GM19238 (cell line): ENCODE results near the gene WAS.

Experiments used
- DNase-seq: peaks from one replicate; pipeline ENCODE4 v3.0.0; 2011; ENCODE audit warnings: low spot score; ENCODE audit not compliant: insufficient read length

WAS gene

DNA sequence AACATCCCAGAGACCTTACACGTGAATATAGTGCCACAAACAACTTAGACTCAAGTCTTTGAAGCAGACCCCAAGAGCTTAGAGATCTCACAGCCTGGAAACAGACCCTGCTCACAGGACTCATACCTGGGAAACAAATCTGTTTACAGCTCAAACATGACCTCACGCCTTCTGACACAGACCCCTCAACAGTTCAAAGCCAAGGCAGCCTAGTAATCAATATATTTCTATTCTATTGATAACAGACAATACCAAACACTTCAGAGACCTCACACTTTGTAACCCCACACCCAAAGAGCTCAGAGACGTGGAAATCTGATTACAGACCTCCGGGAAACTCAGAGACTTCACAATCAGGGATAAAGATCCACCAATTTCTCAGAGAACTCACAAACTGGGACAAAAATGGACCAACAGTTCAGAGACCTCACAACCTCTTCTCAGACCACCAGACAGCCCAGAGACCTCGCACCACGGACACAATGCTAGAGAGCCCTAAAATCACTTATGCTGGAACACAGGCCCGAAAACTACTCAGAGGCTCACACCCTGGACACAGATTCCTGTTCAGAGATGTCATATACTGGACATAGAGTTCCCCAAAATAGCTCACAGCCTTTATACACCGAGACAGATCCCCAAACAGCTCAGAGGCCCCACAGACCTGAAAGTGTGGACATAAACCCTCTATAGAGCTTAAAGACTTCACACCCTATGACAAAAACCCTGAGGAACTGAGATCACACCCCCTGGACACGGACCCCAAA lies 27.7 kb downstream of the WAS start:
- no peak for DNase-seq

DNA sequence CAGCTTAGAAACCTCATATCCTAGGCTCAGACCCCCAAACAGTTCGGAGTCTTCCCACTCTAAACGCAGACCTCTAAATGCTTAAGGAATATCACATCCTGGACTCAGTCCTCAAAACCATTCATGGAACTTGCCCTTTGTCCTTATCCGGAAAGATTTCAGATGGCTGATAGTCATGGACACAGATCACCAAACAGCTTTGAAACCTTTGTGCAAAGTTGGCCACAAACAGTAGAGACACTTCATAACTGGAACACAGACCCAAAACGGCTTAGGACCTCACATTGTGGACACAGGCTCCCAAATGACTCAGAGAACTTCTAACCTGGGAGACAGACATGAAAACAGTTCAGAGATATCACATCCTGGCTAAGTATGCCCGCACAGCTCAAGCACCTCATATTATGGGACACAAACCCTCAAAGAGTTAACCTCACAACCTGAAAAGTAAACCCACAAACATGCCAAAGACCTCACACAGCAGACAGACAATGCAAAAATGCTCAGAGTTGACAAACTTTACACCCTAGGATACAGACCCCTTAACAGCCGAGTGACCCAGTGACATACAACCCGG lies 28.4 kb downstream of the WAS start:
- no peak for DNase-seq

DNA sequence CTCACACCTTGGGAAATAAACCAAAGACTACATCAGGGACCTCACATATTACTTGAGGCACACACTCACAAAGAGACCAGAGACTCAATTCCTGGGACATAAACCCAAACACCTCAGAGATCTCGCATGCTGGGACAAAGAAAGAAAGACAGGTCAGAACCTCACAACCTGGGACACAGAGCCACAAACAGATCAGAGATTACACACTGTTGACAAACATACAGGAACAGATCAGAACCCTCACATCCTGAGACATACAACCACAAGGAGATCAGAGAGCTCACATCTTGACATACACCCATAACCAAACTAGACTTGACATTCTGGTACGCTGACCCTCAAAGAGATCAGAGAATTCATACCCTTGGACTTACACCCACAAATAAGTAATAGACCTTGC lies 30.2 kb downstream of the WAS start:
- no peak for DNase-seq

DNA sequence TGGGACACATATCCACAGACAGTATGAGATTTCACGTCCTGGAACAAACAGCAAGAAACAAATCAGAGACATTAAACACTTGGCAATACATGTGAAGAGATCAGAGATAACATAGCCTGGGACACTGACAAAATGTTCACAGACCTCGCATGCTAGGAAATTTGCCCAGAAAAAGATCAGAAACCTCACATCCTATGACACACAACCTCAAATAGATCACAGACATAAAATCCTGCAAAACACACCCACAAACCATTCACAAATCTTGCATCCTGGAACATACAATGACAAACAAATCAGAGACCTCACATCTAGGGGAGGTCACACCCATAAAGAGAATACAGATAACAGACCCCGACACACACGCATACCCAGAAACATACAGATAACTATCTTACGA lies 31.0 kb downstream of the WAS start:
- DNase-seq, result no peak

DNA sequence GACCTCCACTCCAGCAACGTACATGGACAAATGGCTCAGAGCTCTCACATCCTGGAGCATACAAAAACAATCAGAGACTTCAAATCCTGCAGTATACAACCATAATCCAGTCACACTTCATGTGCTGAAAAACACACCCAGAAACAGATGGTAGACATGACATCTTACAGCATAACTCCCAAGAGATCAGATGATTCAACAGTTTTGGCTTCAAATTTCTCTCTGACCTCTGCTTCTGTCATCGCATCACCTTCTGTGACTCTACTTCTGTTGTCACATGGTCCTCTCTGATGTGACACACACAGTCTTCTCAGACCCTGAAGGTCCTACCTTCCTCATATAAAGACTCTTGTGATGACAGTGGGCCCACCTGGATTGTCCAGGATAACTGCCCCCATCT lies 31.5 kb downstream of the WAS start:
- DNase-seq, result no peak

DNA sequence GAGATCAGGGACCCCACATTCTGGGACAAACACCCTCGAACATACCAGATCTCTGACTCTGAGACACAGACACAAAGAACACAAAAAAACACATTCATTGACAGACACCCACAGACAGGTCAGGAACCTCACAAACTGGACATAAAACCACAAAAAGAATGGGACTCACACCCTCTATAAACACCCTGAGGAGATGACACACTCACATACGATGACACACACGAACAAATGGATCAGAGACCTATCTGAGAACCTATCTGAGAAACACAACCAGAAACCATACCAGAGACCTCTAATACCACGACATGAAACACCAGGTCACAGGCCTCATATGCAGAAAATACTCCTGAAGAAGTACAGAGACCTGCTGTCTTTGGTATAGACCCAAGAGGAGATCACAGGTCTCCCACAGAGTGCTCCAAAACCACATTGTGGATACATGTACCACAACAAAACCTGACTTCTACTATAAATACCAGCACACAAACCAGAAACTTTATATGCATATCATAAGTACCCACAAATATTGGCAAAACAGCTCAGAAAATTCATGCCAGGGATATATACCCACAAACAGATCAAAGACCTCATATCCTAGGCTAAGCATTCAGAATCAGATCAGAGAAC lies 32.4 kb downstream of the WAS start:
- DNase-seq, result no peak

DNA sequence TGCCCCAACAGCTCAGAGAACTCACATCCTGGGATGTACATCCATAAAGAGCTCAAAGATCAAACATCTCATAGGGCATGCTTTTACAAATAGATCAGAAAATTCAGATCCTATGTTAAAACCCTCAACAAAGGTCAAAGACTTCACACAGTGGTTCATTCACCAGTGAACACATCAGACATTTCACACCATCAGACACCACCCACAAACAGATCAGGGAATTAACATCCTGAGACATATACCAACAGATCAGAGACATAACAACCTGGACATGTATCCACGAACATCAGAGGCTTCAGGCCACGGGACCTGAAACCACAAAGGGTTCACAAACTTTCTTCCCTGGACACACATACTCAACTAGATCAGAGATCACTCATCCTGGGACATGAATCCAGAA lies 36.4 kb downstream of the WAS start:
- DNase-seq, result no peak

DNA sequence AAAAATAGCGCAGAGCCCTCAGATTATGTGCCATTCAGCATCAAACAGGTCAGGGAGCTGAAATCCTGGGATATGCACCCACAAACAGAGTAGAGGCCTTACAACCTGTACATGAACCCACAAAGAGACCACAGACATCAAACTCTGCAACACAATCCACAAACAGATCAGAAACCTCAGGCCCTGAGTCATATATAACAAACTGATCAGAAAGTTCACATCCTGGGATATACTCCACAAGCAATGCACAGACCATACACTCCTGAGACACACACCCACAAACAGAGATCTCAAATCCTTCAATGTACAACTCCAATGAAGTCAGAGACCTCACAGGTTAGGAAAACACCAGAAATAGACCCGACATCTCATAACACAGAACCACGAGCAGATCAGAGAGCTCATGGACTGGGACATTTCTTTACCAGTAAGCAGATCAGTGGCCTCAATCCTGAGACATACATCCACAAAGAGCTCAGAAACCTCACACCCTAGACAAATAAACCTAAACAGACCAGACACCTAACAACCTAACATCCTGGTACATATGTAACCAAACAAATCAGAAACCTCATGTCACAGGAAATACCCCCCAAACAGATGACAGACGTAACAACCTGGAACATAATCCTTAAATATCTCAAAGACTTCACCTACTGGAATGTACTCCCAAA lies 37.1 kb downstream of the WAS start:
- no peak for DNase-seq

DNA sequence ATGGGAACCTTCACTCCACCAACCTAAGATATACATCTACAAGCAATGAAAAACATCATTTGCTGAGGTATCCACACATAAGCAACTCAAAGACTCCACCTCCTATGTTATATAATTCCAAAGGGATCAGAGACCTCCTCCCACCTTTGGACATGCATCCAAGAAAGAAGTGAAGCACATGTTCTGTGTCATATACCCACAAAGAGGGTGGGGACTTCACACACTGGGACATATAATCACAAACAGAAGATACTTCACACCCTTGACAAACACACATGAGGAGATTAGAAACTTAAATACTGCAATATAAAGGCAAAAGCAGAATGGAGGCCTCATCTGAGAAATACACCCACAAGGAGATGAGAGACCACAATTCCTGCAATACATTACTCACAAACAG lies 38.3 kb downstream of the WAS start:
- DNase-seq, result no peak

DNA sequence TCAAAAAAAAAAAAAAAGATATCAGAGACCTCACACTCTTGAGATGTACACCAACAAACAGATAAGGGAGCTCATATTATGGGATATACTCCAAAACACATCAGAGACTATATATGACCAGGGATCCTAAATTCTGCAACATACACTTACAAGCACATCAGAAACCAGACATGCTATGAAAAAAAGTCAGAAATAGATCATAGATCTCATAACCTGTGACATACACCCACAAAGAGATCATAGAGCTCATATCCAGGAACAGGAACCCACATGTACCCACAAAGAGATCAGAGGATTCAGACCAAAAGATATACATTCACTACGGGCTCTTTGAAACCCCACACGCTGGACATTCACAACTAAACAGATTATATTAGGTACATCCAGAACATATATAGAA lies 43.0 kb downstream of the WAS start:
- DNase-seq, result no peak

DNA sequence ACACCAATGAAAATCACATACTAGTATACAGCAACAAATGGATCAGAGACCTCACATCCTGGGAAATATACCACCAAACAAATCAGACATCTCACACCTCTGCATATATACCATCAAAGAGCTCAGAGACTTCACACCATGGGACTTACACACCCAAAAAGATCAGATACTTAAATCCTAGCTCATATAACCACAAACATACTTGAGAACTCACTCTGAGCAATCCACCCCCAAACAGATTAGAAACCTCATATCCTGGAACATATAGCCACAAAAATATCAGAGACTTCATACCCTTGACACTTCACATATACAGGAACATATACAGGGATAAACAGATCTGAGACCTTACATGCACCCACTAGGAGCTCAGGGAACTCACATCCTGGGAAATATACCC lies 45.1 kb downstream of the WAS start:
- no peak for DNase-seq

DNA sequence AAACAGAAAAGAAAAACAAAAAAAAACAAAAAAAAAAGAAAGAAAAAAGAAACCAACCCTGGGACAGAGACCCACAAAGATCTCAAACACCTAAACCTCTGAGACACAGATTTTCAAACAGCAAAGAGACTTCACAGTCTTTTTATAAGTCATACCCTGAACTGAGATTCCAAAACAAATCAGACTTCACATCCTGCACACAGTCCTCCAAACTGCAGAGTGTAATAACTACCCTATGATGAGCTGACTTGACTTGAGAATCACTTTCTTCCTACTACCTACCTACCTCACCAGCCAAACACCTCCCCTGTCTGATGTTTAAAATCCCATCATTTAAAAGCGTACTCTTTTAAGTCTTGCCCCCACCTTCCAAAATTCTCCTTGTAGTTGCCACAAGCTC lies 52.7 kb downstream of the WAS start:
- DNase-seq, result no peak

DNA sequence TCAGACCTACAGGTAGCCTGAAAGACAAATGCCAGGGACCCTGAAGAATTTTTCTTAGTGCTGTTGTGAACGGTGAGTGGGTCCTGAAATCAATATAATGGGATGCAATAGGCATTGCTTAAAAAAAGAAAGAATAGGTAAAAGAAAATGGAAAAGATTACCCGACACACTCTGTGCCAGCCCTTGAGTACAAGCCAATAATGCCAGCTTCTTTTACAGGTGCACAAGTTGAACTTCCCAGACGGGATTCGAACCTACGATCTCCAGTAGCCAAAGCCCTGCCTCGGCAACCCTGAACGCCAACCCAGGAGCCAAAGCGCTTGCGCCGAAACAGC lies 53.2 kb downstream of the WAS start:
- DNase-seq, result no peak

DNA sequence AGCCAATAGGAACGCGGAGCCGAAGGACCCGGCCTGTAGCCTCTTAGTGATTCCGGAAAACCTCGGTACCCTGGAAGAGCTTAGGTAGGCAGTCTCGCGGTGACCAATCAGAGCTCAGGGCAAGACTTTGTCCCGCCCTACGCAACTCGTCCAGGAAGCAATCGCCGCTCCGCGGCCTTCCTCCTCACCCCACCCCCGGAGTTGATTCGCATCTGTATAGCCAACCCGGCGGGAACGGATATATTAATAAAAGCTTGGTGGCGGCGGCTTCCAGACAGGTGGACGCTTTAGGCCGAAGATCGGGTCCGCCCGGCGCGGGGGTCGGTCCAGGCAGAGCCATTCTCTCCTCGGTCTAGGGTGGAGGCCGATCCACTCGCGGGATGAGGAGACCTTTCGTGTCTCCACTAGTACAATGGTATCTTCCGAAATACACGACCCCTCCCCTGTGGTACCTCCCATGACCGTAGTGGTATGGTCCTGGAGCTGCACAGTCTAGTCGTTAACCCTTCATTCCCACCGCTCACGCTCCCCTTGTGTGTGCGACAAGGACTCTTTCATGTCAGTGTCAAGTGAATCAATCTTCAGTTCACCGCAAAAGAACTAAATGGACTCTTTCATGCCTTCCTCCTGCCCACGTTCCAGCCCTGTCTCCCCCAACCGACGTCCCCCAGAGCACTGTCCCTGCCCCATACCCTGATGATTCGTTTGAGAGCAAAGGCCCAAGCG lies 53.8 kb downstream of the WAS start:
- peak; percentile 83 for DNase-seq

DNA sequence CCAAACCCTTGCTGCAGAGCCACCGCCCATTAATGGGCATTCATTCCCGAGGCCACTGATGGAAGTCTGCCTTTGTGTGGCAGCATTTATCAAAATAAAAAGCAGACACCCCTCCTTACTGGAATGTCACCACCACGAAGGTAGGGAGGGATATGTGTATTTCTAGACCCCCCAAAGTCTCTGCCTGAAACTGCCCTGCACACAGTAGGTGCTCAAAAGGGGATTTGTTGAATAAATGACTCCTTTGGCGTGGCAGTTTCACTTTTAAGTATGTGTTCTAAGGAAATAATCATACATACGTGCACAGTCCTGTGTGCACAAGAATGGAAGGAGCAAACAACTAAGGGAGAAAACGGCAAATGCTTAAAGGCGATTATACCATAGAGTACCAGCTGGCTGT lies 54.3 kb downstream of the WAS start:
- no peak for DNase-seq
